DMS 273 (cell line): ENCODE results near the gene POU4F3.
"Not testable (repeated sequence)": the region's sequence is repeated elsewhere in the genome, so short reads cannot be mapped to it uniquely, and the experiment has no call there.

ENCODE experiments used
- DNase-seq: peaks from one replicate; lab custom pipeline; 2025; ENCODE audit not compliant: unreplicated experiment; lab: John Stamatoyannopoulos, UW

Gene POU4F3

GRCh38 chr5:146338774-146339714 is at the start of gene POU4F3:
Gene POU4F3 (plus strand): TSS chr5:146338839. CDS start chr5:146339113, 274 bp downstream.
- peak; percentile 82 for DNase-seq

GRCh38 chr5:146290318-146290717 is 48.3 kb upstream of the POU4F3 start:
- DNase-seq = no peak

- peak; percentile 82 for DNase-seq
Measured at GRCh38 chr5:146291421-146292074, 47.1 kb upstream of the POU4F3 start.

GRCh38 chr5:146296245-146296644 is 42.4 kb upstream of the POU4F3 start:
- no peak for DNase-seq

GRCh38 chr5:146298920-146299319 is 39.7 kb upstream of the POU4F3 start:
- not testable (repeated sequence) for DNase-seq

GRCh38 chr5:146301626-146302025 is 37.0 kb upstream of the POU4F3 start:
- DNase-seq = no peak

GRCh38 chr5:146302406-146302805 is 36.2 kb upstream of the POU4F3 start:
- DNase-seq = no peak

- no peak for DNase-seq
Measured at GRCh38 chr5:146306838-146307237, 31.8 kb upstream of the POU4F3 start.

GRCh38 chr5:146307796-146308195 is 30.8 kb upstream of the POU4F3 start:
- DNase-seq = no peak

- no peak for DNase-seq
Measured at GRCh38 chr5:146310540-146310939, 28.1 kb upstream of the POU4F3 start.

- DNase-seq = no peak
Measured at GRCh38 chr5:146311278-146311677, 27.4 kb upstream of the POU4F3 start.

- DNase-seq = no peak
Measured at GRCh38 chr5:146313027-146313426, 25.6 kb upstream of the POU4F3 start.

GRCh38 chr5:146321571-146321970 is 17.1 kb upstream of the POU4F3 start:
- DNase-seq = no peak

- DNase-seq = no peak
Measured at GRCh38 chr5:146327257-146327870, 11.3 kb upstream of the POU4F3 start.

- DNase-seq = no peak
Measured at GRCh38 chr5:146327989-146328388, 10.7 kb upstream of the POU4F3 start.

GRCh38 chr5:146329697-146330096 is 8.9 kb upstream of the POU4F3 start:
- DNase-seq = no peak

- DNase-seq = no peak
Measured at GRCh38 chr5:146331423-146331822, 7.2 kb upstream of the POU4F3 start.

GRCh38 chr5:146334074-146334533 is 4.5 kb upstream of the POU4F3 start:
- DNase-seq = peak; percentile 29

- DNase-seq = no peak
Measured at GRCh38 chr5:146336197-146336596, 2.4 kb upstream of the POU4F3 start.

GRCh38 chr5:146337264-146337904 is 1.3 kb upstream of the POU4F3 start:
- DNase-seq = no peak

GRCh38 chr5:146337928-146338327 is 711 bp upstream of the POU4F3 start:
- DNase-seq = no peak
